ENCODE measurements around the gene NTMT2. TPM values are rescaled to one million over a fixed set of nuclear protein-coding genes. Genes with fewer than 3 reads are reported as not detected.

The NTMT2 gene
- total RNA-seq, 1 donor from 2014 or later, result not detected

GRCh38 chr1:170175484-170175883 is 29.7 kb downstream of the NTMT2 start:
- Histone ChIP-seq H3K4me1 (no peaks in the 10 kb centered on the region), H3K36me3 (no peaks in the 10 kb centered on the region), H3K9me3 (peaks cover 1% of the 10 kb centered on the region), H3K27ac (no peak overlapping the region), H3K27me3 (no peaks in the 10 kb centered on the region), H3K4me3 (no peak overlapping the region)
- DNase-seq (ENCODE audit: extremely low spot score in 2 of 2), result no peak
- TF ChIP-seq POLR2A (IDR thresholded peaks at IDR 0.05), result no peak
- TF ChIP-seq, protein P1, sequence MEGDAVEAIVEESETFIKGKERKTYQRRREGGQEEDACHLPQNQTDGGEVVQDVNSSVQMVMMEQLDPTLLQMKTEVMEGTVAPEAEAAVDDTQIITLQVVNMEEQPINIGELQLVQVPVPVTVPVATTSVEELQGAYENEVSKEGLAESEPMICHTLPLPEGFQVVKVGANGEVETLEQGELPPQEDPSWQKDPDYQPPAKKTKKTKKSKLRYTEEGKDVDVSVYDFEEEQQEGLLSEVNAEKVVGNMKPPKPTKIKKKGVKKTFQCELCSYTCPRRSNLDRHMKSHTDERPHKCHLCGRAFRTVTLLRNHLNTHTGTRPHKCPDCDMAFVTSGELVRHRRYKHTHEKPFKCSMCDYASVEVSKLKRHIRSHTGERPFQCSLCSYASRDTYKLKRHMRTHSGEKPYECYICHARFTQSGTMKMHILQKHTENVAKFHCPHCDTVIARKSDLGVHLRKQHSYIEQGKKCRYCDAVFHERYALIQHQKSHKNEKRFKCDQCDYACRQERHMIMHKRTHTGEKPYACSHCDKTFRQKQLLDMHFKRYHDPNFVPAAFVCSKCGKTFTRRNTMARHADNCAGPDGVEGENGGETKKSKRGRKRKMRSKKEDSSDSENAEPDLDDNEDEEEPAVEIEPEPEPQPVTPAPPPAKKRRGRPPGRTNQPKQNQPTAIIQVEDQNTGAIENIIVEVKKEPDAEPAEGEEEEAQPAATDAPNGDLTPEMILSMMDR (IDR thresholded peaks at IDR 0.05), result no peak
- no peak for TF ChIP-seq POLR2AphosphoS5 (IDR thresholded peaks at IDR 0.05; ENCODE audit: insufficient read depth in 1 of 2, low read depth in 1 of 2)
- intact Hi-C loops (cut with DNase I), result no loop called here

GRCh38 chr1:170176772-170177171 is 31.0 kb downstream of the NTMT2 start:
- intact Hi-C loops (cut with DNase I), result no loop called here
- Histone ChIP-seq H3K36me3 (no peaks in the 10 kb centered on the region), H3K4me1 (no peaks in the 10 kb centered on the region), H3K27me3 (no peaks in the 10 kb centered on the region), H3K27ac (no peak overlapping the region), H3K4me3 (no peak overlapping the region), H3K9me3 (no peaks in the 10 kb centered on the region)
- TF ChIP-seq POLR2A (IDR thresholded peaks at IDR 0.05), result no peak
- no peak for TF ChIP-seq POLR2AphosphoS5 (IDR thresholded peaks at IDR 0.05; ENCODE audit: insufficient read depth in 1 of 2, low read depth in 1 of 2)
- TF ChIP-seq, protein P1 (IDR thresholded peaks at IDR 0.05), result no peak
- DNase-seq (ENCODE audit: extremely low spot score in 2 of 2), result no peak

GRCh38 chr1:170182442-170182841 is 36.7 kb downstream of the NTMT2 start:
- Histone ChIP-seq H3K4me1 (no peaks in the 10 kb centered on the region), H3K36me3 (no peaks in the 10 kb centered on the region), H3K27ac (no peak overlapping the region), H3K9me3 (no peaks in the 10 kb centered on the region), H3K27me3 (no peaks in the 10 kb centered on the region), H3K4me3 (no peak overlapping the region)
- TF ChIP-seq POLR2AphosphoS5 (IDR thresholded peaks at IDR 0.05; ENCODE audit: insufficient read depth in 1 of 2, low read depth in 1 of 2) (no peak), POLR2A (IDR thresholded peaks at IDR 0.05) (no peak)
- TF ChIP-seq, protein P1 (IDR thresholded peaks at IDR 0.05), result no peak
- no peak for DNase-seq (ENCODE audit: extremely low spot score in 2 of 2)
- intact Hi-C loops (cut with DNase I), result no loop called here

GRCh38 chr1:170192546-170192945 is 46.8 kb downstream of the NTMT2 start:
- no peak for DNase-seq (ENCODE audit: extremely low spot score in 2 of 2)
- no peaks in the 10 kb centered on the region for H3K9me3 ChIP-seq
- TF ChIP-seq POLR2AphosphoS5 (IDR thresholded peaks at IDR 0.05; ENCODE audit: insufficient read depth in 1 of 2, low read depth in 1 of 2) (no peak), POLR2A (IDR thresholded peaks at IDR 0.05) (no peak)
- TF ChIP-seq, protein P1 (IDR thresholded peaks at IDR 0.05), result no peak
- H3K27ac ChIP-seq, result no peak overlapping the region
- no peaks in the 10 kb centered on the region for H3K27me3 ChIP-seq
- no peak overlapping the region for H3K4me3 ChIP-seq
- no peaks in the 10 kb centered on the region for H3K36me3 ChIP-seq
- H3K4me1 ChIP-seq, result no peaks in the 10 kb centered on the region
- intact Hi-C loops (cut with DNase I), result no loop called here

DNA sequence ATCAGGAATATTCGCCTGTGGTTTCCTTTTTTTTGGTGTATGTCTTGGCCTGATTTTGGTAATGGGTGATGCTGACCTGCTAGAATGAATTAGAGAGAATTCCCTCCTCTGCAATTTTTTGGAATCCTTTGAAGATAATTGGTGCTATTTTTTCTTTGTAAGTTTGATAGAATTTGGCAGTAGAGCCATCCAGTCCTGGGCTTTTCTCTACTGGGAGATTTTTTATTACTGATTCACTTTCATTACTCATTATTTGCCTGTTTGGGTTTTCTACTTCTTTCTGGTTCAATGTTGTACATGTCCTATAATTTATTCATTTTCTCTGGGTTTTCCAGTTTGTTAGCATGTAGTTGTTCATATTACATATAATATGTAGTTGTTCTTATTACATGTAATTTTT is 48.7 kb downstream of the NTMT2 start:
- Histone ChIP-seq H3K4me3 (no peak overlapping the region), H3K36me3 (no peaks in the 10 kb centered on the region), H3K27me3 (no peaks in the 10 kb centered on the region), H3K9me3 (no peaks in the 10 kb centered on the region), H3K27ac (no peak overlapping the region), H3K4me1 (no peaks in the 10 kb centered on the region)
- DNase-seq (ENCODE audit: extremely low spot score in 2 of 2), result no peak
- TF ChIP-seq POLR2A (IDR thresholded peaks at IDR 0.05) (no peak), POLR2AphosphoS5 (IDR thresholded peaks at IDR 0.05; ENCODE audit: insufficient read depth in 1 of 2, low read depth in 1 of 2) (no peak)
- TF ChIP-seq, protein P1 (IDR thresholded peaks at IDR 0.05), result no peak
- intact Hi-C loops (cut with DNase I), result no loop called here
